ENCODE measurements around the gene TBC1D25.

DNA sequence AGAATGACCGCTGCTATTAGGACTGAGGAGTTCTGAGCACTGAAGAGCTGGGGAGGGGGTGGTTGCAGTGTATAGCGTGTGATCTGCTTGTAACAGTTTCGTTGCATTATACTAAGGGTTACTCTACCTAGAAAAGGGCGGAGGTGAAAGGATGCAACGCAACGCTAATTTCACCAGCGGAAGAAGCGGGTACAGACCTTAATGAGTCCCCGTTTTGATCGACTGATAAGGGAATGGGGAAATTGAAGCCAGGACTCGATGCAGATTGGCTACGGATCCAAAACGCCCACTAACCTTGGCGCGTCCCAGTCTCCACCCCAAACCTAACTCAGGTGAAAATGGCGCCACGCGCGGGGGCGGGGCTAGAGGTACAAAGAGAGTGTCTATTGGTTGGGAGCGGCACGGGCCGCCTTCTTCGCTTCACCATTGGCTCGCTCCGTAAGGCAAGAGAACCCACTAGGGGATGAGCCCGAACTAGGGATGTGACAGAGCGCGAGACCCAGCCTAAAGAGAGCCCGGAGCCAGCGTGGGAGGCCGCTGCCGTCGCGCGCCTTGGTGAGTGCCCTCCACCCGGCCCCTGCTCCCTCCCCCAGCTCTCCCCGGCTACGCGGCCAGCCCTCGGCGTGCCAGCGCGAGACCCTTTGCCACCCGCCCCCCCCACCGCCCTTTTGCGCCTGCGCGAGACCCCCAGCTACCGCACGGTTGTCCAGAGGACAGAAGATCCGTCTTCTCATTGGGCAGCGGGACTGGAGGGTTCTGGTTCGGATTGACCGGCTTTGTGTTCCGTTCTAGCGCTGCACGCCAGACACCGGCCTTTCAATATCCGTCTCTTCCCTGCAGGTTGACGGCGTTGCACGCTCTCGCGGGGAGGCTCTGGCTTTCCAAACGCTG, 17.9 kb upstream of the TBC1D25 start, which contains the start of gene EBP:
- no peak for TF ChIP-seq CTCF (IDR thresholded peaks at IDR 0.05)
- no peak for TF ChIP-seq EZH2 (IDR thresholded peaks at IDR 0.05)

Data from neural progenitor cell (in vitro differentiated cells).